Measurements from ENCODE around the gene PRAMEF10. TPM values are rescaled to one million over a fixed set of nuclear protein-coding genes. Genes with fewer than 3 reads are reported as not detected.

Gene PRAMEF10
- total and polyA plus RNA-seq, 2 of the 8 experiments (the other 6 are each of a cell fraction or from before 2014, with no cell fraction given), result not detected

DNA sequence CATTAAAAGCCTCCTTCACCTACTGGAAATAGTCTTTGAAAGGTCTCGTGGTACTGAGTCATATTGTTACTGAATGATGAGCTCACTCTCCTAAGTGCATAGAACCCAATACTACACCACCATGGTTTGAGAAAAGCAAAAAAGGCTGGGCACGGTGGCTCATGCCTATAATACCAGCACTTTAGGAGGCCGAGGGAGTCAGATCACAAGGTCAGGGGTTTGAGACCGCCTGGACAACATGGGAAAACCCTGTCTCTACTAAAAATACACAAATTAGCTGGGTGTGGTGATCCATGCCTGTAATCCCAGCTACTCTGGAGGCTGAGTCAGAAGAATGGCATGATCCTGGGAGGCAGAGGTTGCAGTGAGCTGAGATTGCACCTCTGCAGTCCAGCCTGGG, 46.3 kb downstream of the PRAMEF10 start:
- no peak overlapping the region for H3K14ac ChIP-seq (ENCODE audit: insufficient read length)
- H2BK20ac ChIP-seq (ENCODE audit: low read length), result no peak overlapping the region
- H3K4me1 ChIP-seq (replicated peaks in 1 of 4; ENCODE audit: control insufficient read depth in 3 of 4, insufficient read depth in 4 of 4, low read length in 3 of 4), result no peaks in the 10 kb centered on the region
- 64% methylated on average over 4 of the region's 4 CpGs; no CpG with 5 or more reads in 1 of the 2 experiments for WGBS, 2 experiments (ENCODE audit: extremely low coverage in 1 of 2, insufficient coverage in 1 of 2, insufficient read length in 1 of 2, insufficient replicate concordance in 2 of 2, low coverage in 1 of 2, low lambda C conversion rate in 2 of 2, missing lambda C conversion rate in 1 of 2)
- no peak overlapping the region for H3K56ac ChIP-seq (replicated peaks; ENCODE audit: insufficient read length, low read depth, low read length)
- no peaks in the 10 kb centered on the region for H3K27me3 ChIP-seq (replicated peaks in 1 of 4; ENCODE audit: control insufficient read depth in 3 of 4, extremely low read depth in 1 of 4, insufficient read depth in 3 of 4, low read length in 3 of 4)
- H2BK120ac ChIP-seq (replicated peaks; ENCODE audit: low read depth, low read length), result no peak overlapping the region
- ChIA-PET POLR2A (ENCODE audit: partially characterized antibody) (no interaction called here), CTCF (ENCODE audit: partially characterized antibody) (interaction anchor here (0.8 kb wide), 1 partner anchor 623 kb away, joined by 3 read pairs; no protein-coding TSS in a partner anchor)
- H3K23ac ChIP-seq (ENCODE audit: insufficient read length), result no peak overlapping the region
- no peak for TF ChIP-seq CREB1 (IDR thresholded peaks at IDR 0.05)
- no peak for TF ChIP-seq CHD2 (IDR thresholded peaks at IDR 0.05; ENCODE audit: low read length)
- TF ChIP-seq CTCF (IDR thresholded peaks at IDR 0.05; ENCODE audit: control extremely low read depth in 1 of 3, insufficient read depth in 1 of 3, low read depth in 1 of 3, low read length in 3 of 3), result no peak
- no peak for TF ChIP-seq EP300 (IDR thresholded peaks at IDR 0.05; ENCODE audit: borderline replicate concordance in 1 of 2, low read depth in 2 of 2, low read length in 2 of 2)
- H2BK12ac ChIP-seq (ENCODE audit: low read depth, low read length), result no peak overlapping the region
- no peak overlapping the region for H3K27ac ChIP-seq (ENCODE audit: low read depth, low read length)
- FAIRE-seq (no peak), DNase-seq (ENCODE audit: low read depth in 1 of 2, low spot score in 2 of 2) (no peak)
- H3K9ac ChIP-seq (replicated peaks in 1 of 4; ENCODE audit: extremely low read depth in 1 of 4, low read depth in 3 of 4, low read length in 3 of 4), result no peak overlapping the region
- no peak overlapping the region for H2AK5ac ChIP-seq (ENCODE audit: low read depth, low read length)
- H3K9me3 ChIP-seq (ENCODE audit: insufficient read depth in 2 of 2, low read depth in 1 of 2, low read length in 1 of 2), result peaks cover 16 to 59% of the 10 kb centered on the region in 2 experiments; a peak in 3 of 4 replicates
- no peaks in the 10 kb centered on the region for H4K20me1 ChIP-seq (replicated peaks in 1 of 2; ENCODE audit: control insufficient read depth in 1 of 2, insufficient read depth in 2 of 2, low read length in 2 of 2)
- H2BK15ac ChIP-seq (ENCODE audit: low read length), result no peak overlapping the region
- H3K4me2 ChIP-seq (ENCODE audit: insufficient read depth in 1 of 2, low read depth in 2 of 2, low read length in 2 of 2), result no peak overlapping the region
- H3K4me3 ChIP-seq (ENCODE audit: extremely low read depth in 1 of 4, insufficient read depth in 2 of 4, low read depth in 3 of 4, low read length in 4 of 4), result no peak overlapping the region
- H3K4ac ChIP-seq (replicated peaks; ENCODE audit: insufficient read length, low read depth, low read length), result no peak overlapping the region
- H2BK5ac ChIP-seq (ENCODE audit: low read depth, low read length), result no peak overlapping the region
- no peaks in the 10 kb centered on the region for H3K79me2 ChIP-seq (ENCODE audit: control insufficient read depth in 1 of 2, insufficient read depth in 2 of 2, low read length in 2 of 2)
- no peaks in the 10 kb centered on the region; a peak in 1 of 8 replicates for H3K36me3 ChIP-seq (ENCODE audit: control insufficient read depth in 2 of 4, insufficient read depth in 4 of 4, low read length in 3 of 4)
- H3K18ac ChIP-seq (ENCODE audit: extremely low read depth, low read length), result no peak overlapping the region
- no peaks in the 10 kb centered on the region for H3K23me2 ChIP-seq (ENCODE audit: low read depth, low read length)
- no peak overlapping the region for H2AFZ ChIP-seq (ENCODE audit: low read length)
- H3K79me1 ChIP-seq (ENCODE audit: low read depth, low read length), result no peaks in the 10 kb centered on the region
- H4K5ac ChIP-seq (ENCODE audit: insufficient read length, low read depth, low read length), result no peak overlapping the region
- H4K8ac ChIP-seq (ENCODE audit: extremely low read depth, insufficient read depth, low read length), result no peak overlapping the region
- no peak overlapping the region for H4K91ac ChIP-seq (replicated peaks; ENCODE audit: insufficient read length, low read length)
